Inflammatory macrophage treated with lipopolysaccharide for 4 hours (primary cell): ENCODE data around the gene PNPLA3.

Source experiments
- DNase-seq: peaks from one replicate; pipeline ENCODE4 v3.0.0-alpha.2; 2020

The PNPLA3 gene

GRCh38 chr22:43995057-43995685, 71.6 kb downstream of the PNPLA3 start:
- no peak for DNase-seq

- no peak for DNase-seq
Observed at GRCh38 chr22:43995798-43996169, 72.2 kb downstream of the PNPLA3 start.

- peak; percentile 75 for DNase-seq
Observed at GRCh38 chr22:43996170-43996980, 72.8 kb downstream of the PNPLA3 start.

GRCh38 chr22:43996981-43997265, 73.3 kb downstream of the PNPLA3 start:
- DNase-seq, result no peak
